Stomach (tissue), 4 donors: ENCODE measurements around the gene PIMREG.

ENCODE experiments used
- POLR2A ChIP-seq, 4 donors: fragments of 450-650 bp; IDR thresholded peaks; one replicate each; pipeline ENCODE4 v1.6.1; 2016; ENCODE audit warnings: antibody characterized with exemption in 4 of 4, control low read depth in 2 of 4, mild to moderate bottlenecking in 1 of 4, moderate library complexity in 1 of 4
- POLR2AphosphoS5 ChIP-seq, 3 donors: sonication (generic); formaldehyde crosslinking; IDR thresholded peaks; one replicate each; pipeline ENCODE4 v1.6.1; 2016; ENCODE audit warnings: antibody characterized with exemption in 3 of 3
- TF ChIP-seq, protein P1 (sequence below), 7 experiments: fragments of 450-650 bp in 4 of 7; fragments of 200-600 bp in 3 of 7; sonication (generic) in 3 of 7; IDR thresholded peaks; one replicate each; pipeline ENCODE4 v1.5.1; 2016 to 2019; ENCODE audit warnings: antibody characterized with exemption in 7 of 7, control low read depth in 2 of 7, mild to moderate bottlenecking in 1 of 7

DNA sequence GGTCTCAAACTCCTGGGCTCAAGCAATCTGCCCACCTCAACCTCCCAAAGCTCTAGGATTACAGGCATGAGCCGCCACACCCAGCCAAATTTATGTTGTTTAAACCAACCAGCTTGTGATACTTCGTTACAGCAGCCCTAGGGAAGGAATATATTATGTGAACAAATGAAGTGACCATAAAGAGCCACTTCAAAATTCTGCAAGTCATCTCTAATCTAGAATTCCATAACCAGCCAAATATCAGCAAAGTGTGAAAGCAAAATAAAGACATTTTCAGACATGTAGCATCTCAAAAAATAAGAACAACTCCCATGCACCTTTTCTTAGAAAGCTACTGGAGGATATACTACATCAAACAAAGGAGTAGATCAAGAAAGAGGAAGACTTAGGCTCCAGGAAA lies 45.3 kb upstream of the PIMREG start:
- TF ChIP-seq, protein P1, sequence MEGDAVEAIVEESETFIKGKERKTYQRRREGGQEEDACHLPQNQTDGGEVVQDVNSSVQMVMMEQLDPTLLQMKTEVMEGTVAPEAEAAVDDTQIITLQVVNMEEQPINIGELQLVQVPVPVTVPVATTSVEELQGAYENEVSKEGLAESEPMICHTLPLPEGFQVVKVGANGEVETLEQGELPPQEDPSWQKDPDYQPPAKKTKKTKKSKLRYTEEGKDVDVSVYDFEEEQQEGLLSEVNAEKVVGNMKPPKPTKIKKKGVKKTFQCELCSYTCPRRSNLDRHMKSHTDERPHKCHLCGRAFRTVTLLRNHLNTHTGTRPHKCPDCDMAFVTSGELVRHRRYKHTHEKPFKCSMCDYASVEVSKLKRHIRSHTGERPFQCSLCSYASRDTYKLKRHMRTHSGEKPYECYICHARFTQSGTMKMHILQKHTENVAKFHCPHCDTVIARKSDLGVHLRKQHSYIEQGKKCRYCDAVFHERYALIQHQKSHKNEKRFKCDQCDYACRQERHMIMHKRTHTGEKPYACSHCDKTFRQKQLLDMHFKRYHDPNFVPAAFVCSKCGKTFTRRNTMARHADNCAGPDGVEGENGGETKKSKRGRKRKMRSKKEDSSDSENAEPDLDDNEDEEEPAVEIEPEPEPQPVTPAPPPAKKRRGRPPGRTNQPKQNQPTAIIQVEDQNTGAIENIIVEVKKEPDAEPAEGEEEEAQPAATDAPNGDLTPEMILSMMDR (IDR thresholded peaks at IDR 0.05): no peak
- TF ChIP-seq POLR2A (IDR thresholded peaks at IDR 0.05) (no peak), POLR2AphosphoS5 (IDR thresholded peaks at IDR 0.05) (no peak)
